ENCODE results near the gene P3R3URF. TPM values are rescaled to one million over a fixed set of nuclear protein-coding genes. Genes with fewer than 3 reads are reported as not detected.

The P3R3URF gene
- polyA plus RNA-seq, 3 donors: not detected

DNA sequence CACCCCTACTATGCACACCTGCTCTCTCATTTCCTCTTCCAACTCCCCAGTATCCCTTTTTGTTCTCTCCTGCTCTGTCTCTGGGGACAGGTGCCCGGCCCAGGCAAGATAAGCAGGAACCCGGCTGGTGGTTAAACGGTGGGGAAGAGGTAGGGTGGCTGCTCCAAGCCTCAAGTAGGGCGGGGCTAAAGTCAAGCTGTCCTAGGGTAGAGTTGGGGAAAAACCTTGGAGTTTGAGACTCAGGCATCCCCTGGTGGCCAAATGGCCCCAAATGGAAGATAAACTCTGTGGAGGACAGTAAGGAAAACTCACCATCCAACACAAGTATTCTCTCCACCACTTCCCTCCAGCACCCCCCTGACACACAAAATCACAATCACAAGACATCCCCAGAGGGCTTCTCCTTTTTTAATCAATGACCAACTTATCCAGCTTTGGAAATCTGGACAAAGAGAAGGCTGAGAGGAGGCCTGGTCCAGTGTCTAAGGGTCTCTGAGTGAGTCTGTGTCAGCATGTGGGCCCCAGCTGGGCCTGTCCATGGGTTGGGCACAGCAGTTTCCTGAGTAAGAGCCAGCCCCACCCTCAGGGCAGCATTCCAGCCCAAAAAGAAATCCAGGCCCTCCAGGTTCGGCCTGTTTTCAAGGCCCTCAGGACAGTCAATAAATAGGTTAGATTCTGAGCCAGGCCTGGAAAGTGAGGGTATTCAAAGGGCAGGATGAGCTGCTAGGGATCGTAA is 12.2 kb upstream of the P3R3URF start:
- no peak overlapping the region for H3K4me3 Mint-ChIP-seq

More for the DNA sequence above, 12.2 kb upstream of the P3R3URF start:
- H3K27ac Mint-ChIP-seq: no peak overlapping the region
- Histone ChIP-seq H3K4me1 (ENCODE audit: control insufficient read depth in 1 of 2, insufficient read depth in 2 of 2, low read length in 2 of 2) (peaks cover 5 to 9% of the 10 kb centered on the region in 2 donors), H4K20me1 (ENCODE audit: insufficient read depth, low read length) (no peaks in the 10 kb centered on the region), H3K36me3 (replicated peaks in 1 of 2; ENCODE audit: control insufficient read depth in 1 of 2, insufficient read depth in 2 of 2, low read length in 2 of 2) (peaks cover 22 to 31% of the 10 kb centered on the region in 2 donors), H2AFZ (ENCODE audit: insufficient read depth, low read depth, low read length, poor library complexity, severe bottlenecking) (no peak overlapping the region), H3K79me2 (ENCODE audit: insufficient read depth, low read length) (no peaks in the 10 kb centered on the region), H3K9ac (ENCODE audit: insufficient read depth, low read length, poor library complexity, severe bottlenecking) (no peak overlapping the region), H3K27me3 (ENCODE audit: control insufficient read depth in 2 of 2, insufficient read depth in 2 of 2, low read length in 2 of 2) (no peaks in the 10 kb centered on the region), H3K4me3 (replicated peaks in 1 of 3; ENCODE audit: low read depth in 2 of 3, low read length in 3 of 3) (no peak overlapping the region), H3K4me2 (replicated peaks; ENCODE audit: extremely low read depth, low read length, poor library complexity, severe bottlenecking) (no peak overlapping the region), H3K27ac (ENCODE audit: low read depth in 1 of 2, low read length in 2 of 2) (no peak overlapping the region), H3K9me3 (replicated peaks in 1 of 2; ENCODE audit: control insufficient read depth in 1 of 2, insufficient read depth in 1 of 2, low read length in 2 of 2) (no peaks in the 10 kb centered on the region)
- H3K27me3 Mint-ChIP-seq (ENCODE audit: low read depth in 3 of 3): peaks cover 0 to 1% (median 0%) of the 10 kb centered on the region in 3 donors
- intact Hi-C loops (cut with micrococcal nuclease): no loop called here
- H3K36me3 Mint-ChIP-seq: peaks cover 27 to 40% of the 10 kb centered on the region in 2 donors
- peaks cover 15% of the 10 kb centered on the region for H3K4me1 Mint-ChIP-seq
- no peak for DNase-seq
- TF ChIP-seq CTCF (IDR thresholded peaks at IDR 0.05): no peak
- H3K9me3 Mint-ChIP-seq: peaks cover 0 to 2% (median 0%) of the 10 kb centered on the region in 7 donors
- WGBS (ENCODE audit: insufficient coverage): 84% methylated on average over 3 of the region's 6 CpGs
